GM21381 (cell line): ENCODE measurements around the gene RNF31.

Source experiments
- ATAC-seq: cut with Tn5 transposase; IDR thresholded peaks from one replicate; pipeline ENCODE4 v1.9.1; 2021; ENCODE audit warnings: mild to moderate bottlenecking, moderate library complexity; ENCODE audit not compliant: unreplicated experiment

The RNF31 gene

DNA sequence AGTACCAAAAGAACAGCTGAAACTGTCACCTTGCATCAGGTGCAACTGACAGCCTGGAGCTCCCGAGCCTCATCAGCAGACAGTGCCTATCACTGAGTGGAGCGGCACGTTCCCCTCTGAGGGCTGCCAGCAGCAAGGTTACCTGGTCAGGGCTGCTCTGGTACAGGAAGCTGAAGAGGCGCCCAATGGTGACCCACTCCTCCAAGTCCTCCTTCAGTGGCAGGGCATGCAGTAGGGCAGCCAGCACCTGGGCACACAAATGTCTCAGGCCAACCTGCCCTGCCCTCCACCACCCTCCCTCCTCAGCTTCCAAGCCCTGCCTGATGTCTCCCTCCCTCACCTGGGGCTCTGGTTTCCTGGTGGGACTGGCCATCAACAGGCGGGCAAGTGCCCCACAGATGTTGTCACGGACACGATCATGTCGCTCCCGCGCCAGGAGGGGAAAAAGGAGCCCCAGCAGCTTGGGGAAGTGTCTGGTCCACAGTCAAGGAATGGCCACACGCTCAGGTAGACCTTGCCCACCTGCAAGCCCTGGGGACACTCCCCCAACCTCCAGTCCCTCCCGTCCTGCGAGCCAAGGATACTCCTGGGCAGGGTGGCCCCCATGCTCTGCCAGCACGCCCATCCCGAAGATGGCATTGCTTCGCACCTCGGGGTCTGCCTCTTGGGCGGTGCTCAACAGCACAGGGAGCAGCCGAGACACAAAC lies 34.2 kb downstream of the RNF31 start:
- ATAC-seq: no peak

DNA sequence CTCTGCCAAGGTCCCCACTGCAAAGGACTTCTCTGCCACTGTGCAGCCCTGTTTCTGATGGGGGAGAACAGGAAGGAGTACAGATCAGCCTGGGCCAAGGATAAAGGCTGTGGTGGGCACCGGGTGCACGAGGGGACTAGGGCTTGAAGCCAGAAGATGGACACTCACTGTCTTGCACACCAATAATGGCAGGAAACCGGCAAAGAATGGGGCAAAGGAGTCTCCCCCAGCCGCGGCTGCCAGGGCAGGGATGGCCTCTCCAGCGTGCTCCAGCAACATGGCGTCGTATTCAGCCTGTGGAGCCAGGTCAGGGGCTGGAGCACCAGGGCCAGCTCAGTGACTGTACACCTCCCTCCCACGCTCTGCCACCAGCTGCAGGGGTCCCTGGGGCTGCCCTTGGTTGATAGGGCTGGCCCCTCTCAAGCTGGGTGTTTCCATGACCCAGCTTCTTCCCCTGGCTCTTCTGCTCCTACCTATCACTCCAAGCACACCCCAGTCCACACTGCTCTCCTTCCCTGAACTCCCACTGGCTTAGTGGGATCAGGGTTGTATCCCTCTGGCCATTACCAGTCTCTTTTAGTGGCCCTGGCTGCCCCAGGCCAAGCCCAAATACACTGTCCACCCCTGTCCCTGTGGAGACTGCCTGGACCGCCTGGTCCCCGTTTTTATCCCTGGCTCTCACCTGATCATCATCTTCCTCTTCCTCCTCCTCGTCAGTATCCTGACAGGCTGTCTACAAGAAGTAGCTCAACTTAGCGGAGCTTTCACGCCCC lies 35.0 kb downstream of the RNF31 start:
- ATAC-seq: no peak

DNA sequence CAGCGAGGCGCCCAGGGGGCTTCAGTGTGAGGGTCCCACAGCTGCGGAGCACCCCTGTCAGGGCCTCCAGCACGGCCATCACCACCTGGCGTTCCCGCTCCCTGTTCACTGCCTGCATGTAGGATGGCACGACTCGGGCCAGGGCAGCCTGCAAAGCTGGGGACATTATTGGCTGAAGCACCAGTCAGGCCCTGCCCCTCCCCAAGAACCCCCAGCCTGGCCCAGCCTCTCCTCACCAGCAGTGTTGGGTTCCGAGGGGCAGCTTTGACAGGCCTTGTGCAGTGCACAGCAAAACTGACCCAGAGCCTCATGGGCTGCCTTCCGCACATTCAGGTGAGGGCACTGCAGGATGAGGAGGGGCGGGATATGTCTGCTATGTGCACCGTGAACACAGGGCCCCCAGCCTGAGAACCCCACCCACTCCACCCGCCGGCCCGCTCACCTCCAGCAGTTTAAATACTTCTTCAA lies 35.8 kb downstream of the RNF31 start:
- no peak for ATAC-seq

DNA sequence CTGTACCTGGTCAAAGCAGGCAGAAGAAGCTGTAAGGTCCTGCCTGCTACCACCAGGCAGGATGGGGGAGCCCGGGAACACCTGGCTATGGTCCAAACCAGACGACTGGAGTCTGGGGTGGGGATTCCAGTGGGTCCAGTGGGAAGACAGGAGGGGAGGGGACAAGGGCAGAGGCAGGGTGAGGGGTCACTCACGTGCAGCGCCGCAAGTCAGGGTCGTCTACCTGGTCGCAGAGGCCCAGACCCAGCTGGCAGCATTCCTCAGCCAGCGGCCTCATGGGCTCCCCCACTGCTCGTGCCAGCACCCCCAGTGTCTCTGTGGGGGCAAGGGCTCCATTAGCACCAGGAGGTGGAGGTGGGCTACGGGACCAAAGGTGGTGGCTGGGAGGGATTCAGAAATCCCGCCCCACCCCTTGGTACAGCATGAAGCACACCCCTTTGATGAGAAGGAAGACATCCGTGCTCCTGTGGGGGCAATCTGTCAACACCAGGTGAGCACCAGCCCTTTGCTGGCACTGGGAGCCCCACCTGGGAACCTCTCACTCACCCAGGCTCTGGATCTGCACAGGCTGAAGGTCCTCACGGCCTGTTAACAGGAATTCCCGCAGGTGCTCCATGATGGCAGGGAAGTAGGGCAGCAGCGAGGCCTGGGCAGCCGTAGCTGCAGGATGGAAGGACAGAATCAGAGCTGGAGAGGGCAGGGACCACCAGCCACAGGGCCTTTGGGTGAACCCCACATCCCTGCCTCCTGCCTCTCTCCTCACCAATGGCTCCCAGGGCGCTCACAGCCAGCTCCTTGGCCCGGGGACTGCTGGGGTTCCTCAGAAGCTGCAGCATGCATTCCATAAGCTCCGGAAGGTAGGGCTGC lies 37.0 kb downstream of the RNF31 start:
- no peak for ATAC-seq

DNA sequence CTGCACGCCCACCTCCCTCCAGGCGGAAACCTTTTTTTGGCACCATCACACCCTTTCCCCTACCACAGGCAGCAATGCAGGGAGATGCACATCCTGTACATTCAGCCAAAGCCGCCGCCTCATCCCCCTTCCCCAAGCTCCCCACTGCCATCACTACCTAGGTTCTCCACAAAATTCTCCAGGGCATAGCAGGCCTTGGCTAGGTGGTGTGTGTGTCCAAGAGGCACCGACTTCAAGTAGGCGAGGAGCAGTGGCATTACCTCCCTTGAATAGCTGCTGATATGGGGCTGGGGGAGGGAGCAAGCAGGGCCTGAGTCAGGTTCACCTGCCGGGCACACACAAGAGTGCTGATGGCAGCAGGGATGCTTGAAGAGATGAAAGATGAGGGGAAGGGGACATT lies 37.7 kb downstream of the RNF31 start:
- no peak for ATAC-seq

DNA sequence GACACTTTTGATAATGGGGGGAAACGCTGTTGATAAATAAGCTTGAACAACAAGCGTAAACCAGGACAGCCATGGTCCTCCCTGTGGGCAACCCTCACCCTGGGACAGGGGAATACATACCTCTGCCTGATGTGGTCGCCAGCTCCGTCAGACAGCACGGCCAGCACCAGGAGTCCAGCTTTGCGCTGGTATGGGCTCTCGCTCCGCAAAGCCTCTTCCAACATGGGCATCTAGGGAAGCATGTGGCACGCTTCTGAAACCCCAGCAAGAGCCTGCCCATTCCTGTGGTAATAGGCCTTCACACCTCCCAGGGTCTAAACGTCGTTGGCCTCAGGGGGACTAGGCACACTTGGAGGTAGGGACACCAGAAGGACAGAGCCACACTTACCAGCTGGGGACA lies 38.4 kb downstream of the RNF31 start:
- ATAC-seq: no peak

DNA sequence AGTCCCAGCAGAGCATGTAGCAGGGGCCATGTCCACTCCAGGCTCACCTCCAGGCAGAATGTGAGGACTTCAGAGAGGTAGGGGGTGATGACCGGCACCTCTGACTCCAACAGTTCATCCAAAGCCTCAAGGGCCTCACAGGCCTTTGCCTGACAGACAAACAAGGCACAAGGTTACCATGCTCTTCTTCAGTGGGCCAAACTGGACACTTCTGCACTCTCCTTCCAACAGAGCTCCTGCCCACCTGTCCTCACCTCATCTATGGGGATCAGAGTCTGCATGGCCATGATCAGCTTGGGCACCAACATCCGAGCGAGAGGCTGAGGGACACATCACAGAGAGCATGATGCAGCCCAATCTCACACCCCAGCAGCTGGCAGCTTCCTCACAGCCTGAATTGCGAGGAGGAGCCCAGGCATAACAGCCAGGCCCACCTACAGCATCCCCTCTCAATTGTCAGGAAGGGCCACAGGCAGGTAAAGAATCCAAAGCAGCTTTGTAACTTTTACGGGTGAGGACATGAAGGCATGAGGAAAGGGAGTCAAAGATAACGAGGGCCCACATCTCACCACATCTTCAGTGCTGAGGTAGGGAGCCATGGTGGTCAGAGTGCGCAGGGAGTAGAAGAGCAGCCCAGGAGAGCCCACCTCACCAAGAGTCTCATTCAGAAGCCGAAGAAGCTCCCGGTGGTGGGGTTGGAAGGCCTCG lies 39.7 kb downstream of the RNF31 start:
- no peak for ATAC-seq

DNA sequence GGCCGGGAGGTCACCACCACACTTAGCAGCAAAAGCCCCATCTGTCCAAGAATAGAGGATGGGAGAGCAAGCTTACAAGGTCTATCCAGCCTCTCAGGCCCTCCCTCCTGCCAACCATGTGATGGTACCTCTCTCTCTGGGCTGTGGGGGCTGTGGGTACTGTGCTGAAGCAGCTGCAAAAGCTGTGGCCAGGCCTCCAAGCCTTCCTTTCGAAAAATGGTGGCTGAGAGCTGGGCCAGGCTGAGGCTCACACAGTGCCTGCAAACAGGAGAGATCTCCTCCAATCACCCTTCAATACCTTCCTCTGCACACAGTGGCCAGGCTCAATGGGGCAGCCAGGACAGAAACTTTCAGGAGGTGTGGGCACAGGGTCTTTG lies 40.2 kb downstream of the RNF31 start:
- ATAC-seq: no peak

DNA sequence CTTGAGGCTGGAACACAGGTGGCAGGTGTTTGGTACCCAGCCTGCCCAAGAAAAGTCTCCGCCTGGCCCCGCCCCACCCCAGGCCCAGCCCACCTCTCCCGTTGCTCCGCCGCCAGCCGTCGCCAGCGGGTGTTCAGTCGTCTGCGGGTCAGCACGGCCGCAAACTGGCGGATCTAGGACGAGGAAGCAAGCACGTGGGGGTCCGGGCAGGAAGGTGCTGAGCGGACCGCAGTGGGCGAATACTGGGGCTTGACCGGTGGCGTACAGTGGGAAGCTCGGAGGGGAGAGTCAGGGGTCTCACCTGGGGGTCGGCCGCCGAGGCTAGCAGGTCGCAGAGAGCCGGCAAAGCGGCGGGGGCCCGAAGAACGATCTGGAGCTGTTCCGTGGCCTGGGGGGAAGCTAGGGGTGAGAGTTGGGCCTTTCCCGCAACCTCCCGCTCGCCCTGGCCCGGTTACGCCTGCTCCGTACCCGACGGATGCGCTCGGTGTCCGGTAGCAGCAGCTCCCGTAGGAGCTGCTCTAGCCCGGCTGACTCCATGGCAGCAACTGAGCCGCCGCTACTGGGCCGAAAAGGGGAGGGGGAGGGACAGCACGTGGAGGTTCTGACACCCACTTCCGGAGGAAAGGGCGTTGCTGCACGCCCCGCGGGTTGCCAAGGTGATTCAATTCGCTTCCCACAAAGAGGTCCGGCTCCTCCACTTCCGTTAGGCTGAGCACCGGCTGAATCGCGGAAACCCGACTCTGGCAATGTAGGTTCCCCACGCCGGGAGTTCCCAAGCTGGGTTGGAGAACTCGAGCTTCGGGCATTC lies 41.2 kb downstream of the RNF31 start, which contains the start of gene IPO4:
IPO4 (minus strand) TSS at position 566 of the 808 bp plus-strand sequence; CDS start at position 537, 29 bp downstream.
- peak; percentile 88 for ATAC-seq

DNA sequence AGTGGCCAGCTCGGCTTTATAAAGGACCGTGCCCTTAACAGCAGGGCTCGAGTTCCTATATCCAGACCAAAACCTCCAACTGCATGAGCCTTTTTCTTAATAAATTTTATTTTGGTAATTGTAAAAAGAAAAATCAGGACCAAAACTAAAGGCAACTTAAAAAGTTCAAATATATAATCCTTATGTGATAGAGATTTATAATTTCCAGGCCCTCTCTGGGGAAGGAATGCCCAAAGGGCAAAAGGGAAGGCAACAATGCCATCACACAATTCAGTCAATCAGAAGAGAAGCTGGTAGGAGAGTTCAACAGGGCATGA lies 41.7 kb downstream of the RNF31 start:
- ATAC-seq: no peak

DNA sequence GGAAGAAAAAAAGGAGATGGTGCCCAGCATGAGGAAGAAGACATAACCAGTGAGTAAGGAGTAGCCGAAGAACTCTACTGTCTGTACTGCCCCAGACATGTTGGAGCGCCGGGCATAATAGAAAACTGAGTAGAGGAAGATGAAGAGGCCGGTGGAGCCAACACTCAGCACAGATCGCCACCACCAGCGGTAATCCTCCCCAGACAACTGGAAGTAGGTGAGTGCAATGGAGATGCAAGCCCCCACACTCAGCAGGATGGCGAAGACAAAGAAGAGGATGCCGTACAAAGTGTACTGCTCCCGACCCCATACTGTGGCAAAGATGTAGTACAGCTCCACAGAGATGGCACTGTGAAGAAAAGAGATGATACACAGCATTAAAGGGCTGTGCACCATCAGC lies 42.2 kb downstream of the RNF31 start:
- ATAC-seq: no peak

DNA sequence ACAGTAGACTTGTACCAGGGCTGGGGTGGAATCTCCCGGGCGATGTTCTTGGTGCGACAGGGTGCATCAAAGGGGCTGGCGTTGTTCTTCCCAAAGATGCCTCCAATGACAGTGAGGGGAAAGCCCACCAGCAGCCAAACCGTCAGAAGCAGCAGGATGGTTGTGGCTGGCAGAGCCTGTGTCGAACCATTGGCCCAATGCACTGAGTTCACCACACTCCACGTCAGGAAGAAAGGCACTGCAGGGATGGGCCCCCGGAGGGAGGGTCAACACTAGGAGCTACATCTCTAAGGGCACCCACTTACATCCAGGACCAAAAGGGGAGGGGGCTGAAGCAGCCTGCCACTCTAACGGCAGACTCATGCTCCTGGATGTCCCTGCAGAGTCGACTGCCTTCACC lies 43.1 kb downstream of the RNF31 start:
- ATAC-seq: no peak

DNA sequence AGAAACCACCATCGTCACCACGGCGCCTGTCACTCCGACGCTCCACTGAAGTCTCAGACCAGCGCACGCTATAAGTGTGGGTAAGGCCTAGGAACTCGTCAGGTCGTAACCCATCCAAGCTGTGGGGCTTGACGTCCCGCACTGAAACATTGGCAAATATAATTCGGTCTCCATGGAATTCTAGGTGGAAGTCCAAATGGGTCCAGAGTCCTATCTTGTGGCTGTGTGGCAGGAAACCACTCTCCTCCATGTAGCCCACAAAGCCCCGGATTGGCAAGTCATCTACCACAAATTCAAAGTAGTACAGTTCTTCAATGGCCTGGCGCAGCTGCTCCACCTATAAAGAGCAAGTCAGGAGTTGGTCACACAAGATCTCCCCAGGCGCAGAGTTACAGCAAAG lies 45.6 kb downstream of the RNF31 start:
- ATAC-seq: no peak

DNA sequence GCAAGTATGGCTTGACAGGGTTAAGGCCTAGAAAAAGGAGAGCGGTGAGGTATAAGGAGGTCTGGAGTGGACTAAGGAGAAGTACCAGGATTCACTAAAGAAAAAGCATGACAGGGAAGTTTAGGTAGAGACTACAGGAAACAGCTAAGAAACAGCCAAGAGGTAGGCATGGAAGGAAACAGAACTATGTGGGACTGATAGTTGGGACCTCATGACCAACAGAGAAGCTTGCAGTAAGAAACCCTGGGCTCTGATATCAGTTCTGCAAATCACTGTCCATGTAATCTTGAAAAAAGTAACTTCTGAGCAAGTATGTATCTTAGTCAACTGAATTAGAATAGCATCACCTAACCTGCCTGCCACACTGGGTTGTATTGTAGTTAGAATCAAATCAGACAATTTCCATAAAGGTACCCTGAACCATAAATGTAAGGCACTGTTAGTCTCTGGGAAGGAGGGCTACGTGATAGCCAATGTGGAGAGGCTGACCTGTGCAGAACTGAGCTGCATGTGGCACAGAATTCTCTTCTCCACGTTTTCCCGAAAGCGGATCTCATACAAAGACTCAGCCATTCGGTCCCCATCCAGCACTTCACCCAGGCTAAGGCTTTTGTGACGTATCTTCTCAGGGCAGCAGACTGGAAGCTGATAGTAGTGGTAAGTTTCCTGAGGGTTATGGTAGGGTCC lies 47.0 kb downstream of the RNF31 start:
- no peak for ATAC-seq

DNA sequence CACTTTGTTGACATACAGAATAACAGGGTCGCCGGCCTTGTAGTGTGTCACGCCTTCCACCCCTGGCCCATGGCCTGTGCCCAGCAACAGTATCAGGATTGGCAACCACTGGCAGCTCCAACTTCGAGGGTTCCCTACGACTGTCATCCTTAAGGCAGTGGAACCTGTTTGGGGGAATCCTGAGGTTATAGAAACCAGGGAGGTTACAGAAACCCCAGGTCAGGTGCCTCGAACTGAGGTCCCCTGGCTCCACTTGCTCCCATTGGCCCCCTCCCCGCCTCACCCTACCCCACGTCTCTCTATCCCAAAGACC lies 47.5 kb downstream of the RNF31 start:
- ATAC-seq: no peak

DNA sequence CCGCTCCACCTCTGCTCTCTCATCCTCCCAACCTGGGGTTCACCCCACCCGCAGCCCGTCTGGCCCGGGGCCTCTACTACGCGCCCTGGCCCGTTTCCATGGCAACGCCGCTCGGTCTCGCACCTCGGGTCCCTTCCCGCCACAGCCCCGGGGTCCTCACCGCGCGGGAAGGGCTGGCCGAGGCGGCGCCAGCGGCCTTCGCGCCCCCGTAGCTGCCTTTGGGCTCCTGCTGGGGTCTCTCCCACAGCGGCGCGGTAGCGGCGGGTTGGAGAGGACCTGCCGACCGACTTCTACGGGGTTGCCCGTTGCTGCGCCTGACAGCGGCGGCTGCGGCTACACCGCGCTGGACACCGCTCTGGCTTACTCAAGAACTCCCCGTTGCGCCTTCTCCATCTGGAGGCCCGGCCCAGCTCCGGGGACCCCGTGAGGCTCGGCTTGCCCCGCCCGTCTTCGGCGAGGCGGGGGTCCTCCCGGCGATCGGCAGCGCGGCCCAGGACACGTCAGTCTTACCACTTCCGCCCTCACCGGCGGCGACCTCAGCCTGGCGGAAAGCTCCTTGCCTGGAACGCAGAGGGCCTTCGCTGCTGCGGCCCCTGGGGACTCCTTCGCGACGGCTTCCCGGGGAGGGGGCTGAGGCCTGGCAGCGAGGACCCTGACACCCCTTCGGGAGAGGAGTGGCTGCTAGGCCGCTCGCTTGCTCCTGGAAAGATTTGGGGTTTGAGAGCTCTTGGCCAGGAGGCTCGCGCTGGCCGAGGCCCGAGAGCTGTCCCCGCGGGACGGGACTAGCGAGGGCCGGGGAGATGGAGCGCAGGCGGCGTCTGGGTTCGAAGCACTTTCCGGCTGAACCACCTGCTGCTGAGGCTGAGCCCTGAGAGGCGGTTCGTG lies 48.1 kb downstream of the RNF31 start, which contains the start of gene TM9SF1:
TM9SF1 (minus strand) TSS at position 256 of the 885 bp plus-strand sequence. CDS start 422 bp downstream, outside the sequence.
- peak; percentile 85 for ATAC-seq

DNA sequence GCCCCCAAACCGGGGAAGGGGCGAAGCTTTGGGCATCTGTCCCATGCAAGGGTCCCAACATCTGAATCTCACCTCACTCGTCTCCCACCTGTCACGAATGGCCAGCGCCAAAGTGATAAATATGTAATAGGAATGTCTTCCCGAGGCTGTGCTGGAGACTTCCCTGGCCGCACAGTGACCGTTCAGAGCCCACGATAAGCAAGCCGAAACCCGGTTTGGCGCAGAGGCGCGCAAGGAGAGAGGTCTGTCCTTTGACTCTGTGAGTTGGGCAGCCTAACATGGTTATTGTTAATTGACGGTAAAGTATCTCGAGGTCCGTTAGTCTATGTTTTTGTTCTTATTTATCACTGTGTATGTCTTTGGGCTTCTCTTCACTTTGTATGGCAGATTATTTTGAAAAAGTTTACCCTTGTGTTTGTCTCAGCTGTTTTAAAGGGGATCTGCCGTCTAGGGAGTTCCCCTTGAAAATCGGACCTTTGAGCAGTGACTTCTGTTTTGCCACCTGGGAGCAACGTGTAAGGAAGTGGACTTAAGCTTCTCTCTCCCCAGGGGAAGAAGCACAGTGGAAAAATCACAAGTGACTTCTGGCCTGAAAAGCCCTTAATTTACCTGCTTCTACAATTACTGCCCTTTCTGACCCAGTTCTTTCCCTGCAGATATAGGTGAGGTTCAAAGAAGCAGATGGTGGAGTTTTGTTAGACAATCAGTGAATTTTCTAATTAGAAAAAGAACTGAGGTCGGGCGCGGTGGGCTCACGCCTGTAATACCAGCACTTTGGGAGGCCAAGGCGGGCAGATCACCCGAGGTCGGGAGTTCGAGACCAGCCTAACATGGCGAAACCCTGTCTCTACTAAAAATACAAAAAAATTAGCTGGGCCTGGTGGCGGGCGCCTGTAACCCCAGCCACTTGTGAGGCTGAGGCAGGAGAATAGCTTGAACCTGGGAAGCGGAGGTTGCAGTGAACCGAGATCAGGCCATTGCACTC lies 49.1 kb downstream of the RNF31 start:
- peak; percentile 19 for ATAC-seq
